ENCODE results near the gene FOSB. TPM values are rescaled to one million over a fixed set of nuclear protein-coding genes. Genes with fewer than 3 reads are reported as not detected.

FOSB gene
- total and polyA plus RNA-seq, 5 experiments from 2014 or later, result 3.5 to 11.4 (median 10.2) TPM

- Mint-ChIP-seq H3K36me3 (peaks cover 0 to 73% (median 2%) of the 10 kb centered on the region in 3 donors), H3K27ac (peak overlapping the region in 2 of 10 donors; percentile 43 to 69), H3K9me3 (no peaks in the 10 kb centered on the region), H3K27me3 (no peaks in the 10 kb centered on the region), H3K4me3 (no peak overlapping the region), H3K4me1 (peaks cover 4 to 15% (median 12%) of the 10 kb centered on the region in 4 donors)
- ATAC-seq, result no peak
- POLR2A ChIA-PET, result interaction anchor here (0.6 to 1.0 kb wide), 2 partner anchors 12 to 14 kb away, joined by 4 to 5 read pairs; no protein-coding TSS in a partner anchor
- DNase-seq, result no peak
Measured at GRCh38 chr19:45522010-45522941, 54.5 kb downstream of the FOSB start.

GRCh38 chr19:45523642-45524256 lies 56.0 kb downstream of the FOSB start:
- peak; percentile 98 to 100 for ATAC-seq
- peak; percentile 51 to 86 (median 78) for DNase-seq
- peaks cover 0 to 65% (median 2%) of the 10 kb centered on the region in 3 donors for H3K36me3 Mint-ChIP-seq
- H3K27me3 Mint-ChIP-seq, result no peaks in the 10 kb centered on the region
- no peaks in the 10 kb centered on the region for H3K9me3 Mint-ChIP-seq
- peaks cover 10 to 23% (median 21%) of the 10 kb centered on the region in 4 donors for H3K4me1 Mint-ChIP-seq
- H3K27ac Mint-ChIP-seq, result peak overlapping the region in 9 of 10 donors; percentile 48 to 89 (median 84)
- POLR2A ChIA-PET, result interaction anchor here (0.6 to 1.0 kb wide), 3 partner anchors 14 to 93 kb away, joined by 3 read pairs; no protein-coding TSS in a partner anchor
- peak overlapping the region in 1 of 10 donors; percentile 35 for H3K4me3 Mint-ChIP-seq

- H3K4me3 Mint-ChIP-seq, result no peak overlapping the region
- no peak for DNase-seq
- no peaks in the 10 kb centered on the region for H3K9me3 Mint-ChIP-seq
- no peak for ATAC-seq
- POLR2A ChIA-PET, result interaction anchor here (0.6 to 1.0 kb wide), 2 partner anchors 13 to 34 kb away, joined by 3 read pairs; no protein-coding TSS in a partner anchor
- no peaks in the 10 kb centered on the region for H3K27me3 Mint-ChIP-seq
- peaks cover 10 to 31% (median 24%) of the 10 kb centered on the region in 4 donors for H3K4me1 Mint-ChIP-seq
- H3K27ac Mint-ChIP-seq, result peak overlapping the region in 5 of 10 donors; percentile 14 to 89 (median 48)
- peaks cover 0 to 57% (median 2%) of the 10 kb centered on the region in 3 donors for H3K36me3 Mint-ChIP-seq
Measured at GRCh38 chr19:45524575-45525129, 56.9 kb downstream of the FOSB start.

Small RNA genes lying within 50 kb of the gene (microRNA-seq; reads per million reads assigned to microRNA genes)
- gene MIR6088 (ENCODE audit: borderline microRNAs expressed), result not detected

Other genes with a start within 250 kb of the FOSB start
- not detected for gene EXOC3L2, start 222.6 kb upstream of the FOSB start, total RNA-seq
- gene EXOC3L2, start 222.6 kb upstream of the FOSB start, polyA plus RNA-seq, result not detected
- 10 to 100 TPM; 19.6 to 24.9 TPM for gene MARK4, start 216.7 kb upstream of the FOSB start, total RNA-seq
- under 1 TPM; 0.79 to 0.95 (median 0.91) TPM for gene MARK4, start 216.7 kb upstream of the FOSB start, polyA plus RNA-seq
- not detected for gene CKM, start 145.1 kb upstream of the FOSB start, total RNA-seq
- gene CKM, start 145.1 kb upstream of the FOSB start, polyA plus RNA-seq, result not detected
- not detected for gene KLC3, start 127.2 kb upstream of the FOSB start, total RNA-seq
- gene KLC3, start 127.2 kb upstream of the FOSB start, polyA plus RNA-seq, result not detected
- 10 to 100 TPM; 21.5 to 23.7 TPM for gene ERCC2, start 97.4 kb upstream of the FOSB start, total RNA-seq
- gene ERCC2, start 97.4 kb upstream of the FOSB start, polyA plus RNA-seq, result 1 to 10 TPM; 3.7 to 7.6 (median 7.0) TPM
- 10 to 100 TPM; 12.4 to 13.2 TPM for gene PPP1R13L, start 62.9 kb upstream of the FOSB start, total RNA-seq
- gene PPP1R13L, start 62.9 kb upstream of the FOSB start, polyA plus RNA-seq, result 1 to 10 TPM in 2 of 3 donors, under 1 TPM in 1; 0.64 to 2.5 (median 1.2) TPM
- gene POLR1G, start 61.4 kb upstream of the FOSB start, total RNA-seq, result 1 to 10 TPM; 3.3 to 3.4 TPM
- 1 to 10 TPM; 2.4 to 7.4 (median 4.4) TPM for gene POLR1G, start 61.4 kb upstream of the FOSB start, polyA plus RNA-seq
- 10 to 100 TPM; 59.2 to 61.0 TPM for gene ERCC1, start 44.1 kb upstream of the FOSB start, total RNA-seq
- gene ERCC1, start 44.1 kb upstream of the FOSB start, polyA plus RNA-seq, result 10 to 100 TPM; 32.2 to 38.6 (median 33.7) TPM
- gene RTN2, start 29.1 kb downstream of the FOSB start, total RNA-seq, result 1 to 10 TPM; 1.0 to 1.8 TPM
- under 1 TPM in 2 of 3 donors, not detected in 1; 0.27 to 0.41 TPM for gene RTN2, start 29.1 kb downstream of the FOSB start, polyA plus RNA-seq
- gene PPM1N, start 30.4 kb downstream of the FOSB start, total RNA-seq, result 10 to 100 TPM; 12.4 to 15.6 TPM
- 1 to 10 TPM; 7.2 to 8.7 (median 7.7) TPM for gene PPM1N, start 30.4 kb downstream of the FOSB start, polyA plus RNA-seq
- 10 to 100 TPM; 72.0 to 72.1 TPM for gene VASP, start 39.5 kb downstream of the FOSB start, total RNA-seq
- gene VASP, start 39.5 kb downstream of the FOSB start, polyA plus RNA-seq, result 10 to 100 TPM; 39.9 to 49.6 (median 49.0) TPM
- gene OPA3, start 116.8 kb downstream of the FOSB start, total RNA-seq, result 10 to 100 TPM in 1 of 2 experiments, 1 to 10 TPM in 1; 8.8 to 10.6 TPM
- gene OPA3, start 116.8 kb downstream of the FOSB start, polyA plus RNA-seq, result 10 to 100 TPM in 2 of 3 donors, 1 to 10 TPM in 1; 7.5 to 25.3 (median 13.2) TPM
- gene GPR4, start 134.2 kb downstream of the FOSB start, total RNA-seq, result not detected
- not detected for gene GPR4, start 134.2 kb downstream of the FOSB start, polyA plus RNA-seq
- gene EML2, start 171.4 kb downstream of the FOSB start, total RNA-seq, result 10 to 100 TPM; 52.1 to 56.8 TPM
- gene EML2, start 171.4 kb downstream of the FOSB start, polyA plus RNA-seq, result 10 to 100 TPM in 2 of 3 donors, 1 to 10 TPM in 1; 8.8 to 17.8 (median 11.5) TPM
- gene GIPR, start 200.2 kb downstream of the FOSB start, total RNA-seq, result 10 to 100 TPM in 1 of 2 experiments, 1 to 10 TPM in 1; 9.7 to 10.4 TPM
- gene GIPR, start 200.2 kb downstream of the FOSB start, polyA plus RNA-seq, result under 1 TPM in 2 of 3 donors, not detected in 1; 0.38 to 0.61 TPM
- gene SNRPD2, start 224.0 kb downstream of the FOSB start, total RNA-seq, result 100 to 1,000 TPM; 395 to 410 TPM
- 1,000 to 10,000 TPM; 1,119 to 1,289 (median 1,220) TPM for gene SNRPD2, start 224.0 kb downstream of the FOSB start, polyA plus RNA-seq
- gene QPCTL, start 224.7 kb downstream of the FOSB start, total RNA-seq, result 10 to 100 TPM in 1 of 2 experiments, 1 to 10 TPM in 1; 7.3 to 11.4 TPM
- 1 to 10 TPM in 2 of 3 donors, under 1 TPM in 1; 0.65 to 2.3 (median 1.6) TPM for gene QPCTL, start 224.7 kb downstream of the FOSB start, polyA plus RNA-seq